ENCODE results near the gene CNST.

GRCh38 chr1:246567646-246568235, 1.5 kb downstream of the CNST start:
- TF ChIP-seq POLR2AphosphoS5 (IDR thresholded peaks at IDR 0.05; ENCODE audit: low read depth, low read length) (no peak), POLR2A (IDR thresholded peaks at IDR 0.05; ENCODE audit: low read depth, low read length) (no peak)
